Activated CD8-positive, alpha-beta memory T cell treated with anti-CD3 and anti-CD28 coated beads for 36 hours (primary cell): ENCODE data around the gene VPS52. TPM values are rescaled to one million over a fixed set of nuclear protein-coding genes. Genes with fewer than 3 reads are reported as not detected.
"Not testable (repeated sequence)": the region's sequence is repeated elsewhere in the genome, so short reads cannot be mapped to it uniquely, and the experiment has no call there.

ENCODE experiments used
- CTCF ChIA-PET: fragments of 350-600 bp; sonication (Branson Sonifier 250); formaldehyde crosslinking; loops from one replicate; lab custom pipeline; 2021; ENCODE audit warnings: antibody characterized with exemption; lab: Charles Lee
- POLR2A ChIA-PET: fragments of 350-600 bp; sonication (Branson Sonifier 250); formaldehyde crosslinking; loops from one replicate; lab custom pipeline; 2021; ENCODE audit warnings: antibody characterized with exemption; lab: Charles Lee
- total RNA-seq, 2 experiments: library from RNA; stranded (reverse); gene quantifications; one replicate each; pipeline ENCODE4 v1.2.3, GENCODE V29; 2021

Gene VPS52
- total RNA-seq, 2 experiments from 2014 or later = 45.3 to 48.0 TPM

- ChIA-PET POLR2A (interaction anchor here (0.7 to 3.6 kb wide), 9 partner anchors 23 to 277 kb away, joined by 3 to 33 read pairs (median 6); partner anchors contain the start of genes B3GALT4, RING1, RPS18 and VPS52), CTCF (interaction anchor here (0.5 to 3.0 kb wide), 28 partner anchors 13 to 1702 kb away, joined by 3 to 21 read pairs (median 4); partner anchors contain the start of genes ATP6V1G2, HLA-DOA, HLA-DPB1 and HSD17B8)
Observed at GRCh38 chr6:33248643-33248931, 23.1 kb downstream of the VPS52 start.

- ChIA-PET POLR2A (interaction anchor here (0.7 to 3.6 kb wide), 9 partner anchors 23 to 276 kb away, joined by 3 to 33 read pairs (median 6); partner anchors contain the start of genes B3GALT4, RING1, RPS18 and VPS52), CTCF (interaction anchor here (0.5 to 3.0 kb wide), 30 partner anchors 13 to 1701 kb away, joined by 3 to 21 read pairs (median 4); partner anchors contain the start of genes ATP6V1G2, HLA-DOA, HLA-DPB1 and HSD17B8)
Observed at GRCh38 chr6:33247977-33248642, 23.6 kb downstream of the VPS52 start.

GRCh38 chr6:33243476-33243875 lies 28.2 kb downstream of the VPS52 start:
- CTCF ChIA-PET = interaction anchor here (0.7 to 1.5 kb wide), 5 partner anchors 46 to 170 kb away, joined by 3 to 6 read pairs (median 3); partner anchors contain the start of gene HLA-DPA1
- POLR2A ChIA-PET = interaction anchor here (0.7 kb wide), 1 partner anchor 39 kb away, joined by 4 read pairs; the partner anchor contains the start of gene HSD17B8

- POLR2A ChIA-PET = no interaction called here
- CTCF ChIA-PET = no interaction called here
Observed at GRCh38 chr6:33241968-33242367, 29.7 kb downstream of the VPS52 start.

- POLR2A ChIA-PET = no interaction called here
- CTCF ChIA-PET = interaction anchor here (0.6 to 0.7 kb wide), 2 partner anchors 8 to 86 kb away, joined by 3 to 4 read pairs; no protein-coding TSS in a partner anchor
Observed at GRCh38 chr6:33237741-33238140, 33.9 kb downstream of the VPS52 start.

- ChIA-PET POLR2A (interaction anchor here (0.5 kb wide), 1 partner anchor 18 kb away, joined by 5 read pairs; no protein-coding TSS in a partner anchor), CTCF (no interaction called here)
Observed at GRCh38 chr6:33236852-33237251, 34.8 kb downstream of the VPS52 start.

- POLR2A ChIA-PET = interaction anchor here (0.5 to 0.6 kb wide), 2 partner anchors 17 to 41 kb away, joined by 3 to 5 read pairs; partner anchors contain the start of gene B3GALT4
- CTCF ChIA-PET = interaction anchor here (0.7 kb wide), 1 partner anchor 342 kb away, joined by 3 read pairs; no protein-coding TSS in a partner anchor
Observed at GRCh38 chr6:33236328-33236727, 35.3 kb downstream of the VPS52 start.

- CTCF ChIA-PET = no interaction called here
- POLR2A ChIA-PET = no interaction called here
Observed at GRCh38 chr6:33235221-33235634, 36.4 kb downstream of the VPS52 start.

GRCh38 chr6:33226503-33227120 lies 45.1 kb downstream of the VPS52 start:
- CTCF ChIA-PET = interaction anchor here (1.0 kb wide), 1 partner anchor 100 kb away, joined by 3 read pairs; no protein-coding TSS in a partner anchor
- POLR2A ChIA-PET = not testable (repeated sequence)

GRCh38 chr6:33217681-33218080 lies 54.0 kb downstream of the VPS52 start:
- ChIA-PET POLR2A (no interaction called here), CTCF (no interaction called here)

- CTCF ChIA-PET = no interaction called here
- POLR2A ChIA-PET = no interaction called here
Observed at GRCh38 chr6:33217246-33217645, 54.4 kb downstream of the VPS52 start.

GRCh38 chr6:33216117-33216649 lies 55.5 kb downstream of the VPS52 start:
- ChIA-PET CTCF (no interaction called here), POLR2A (no interaction called here)

- POLR2A ChIA-PET = no interaction called here
- CTCF ChIA-PET = interaction anchor here (1.2 kb wide), 1 partner anchor 33 kb away, joined by 3 read pairs; no protein-coding TSS in a partner anchor
Observed at GRCh38 chr6:33215271-33216116, 56.2 kb downstream of the VPS52 start.

- ChIA-PET POLR2A (no interaction called here), CTCF (interaction anchor here (0.6 kb wide), 1 partner anchor 120 kb away, joined by 3 read pairs; no protein-coding TSS in a partner anchor)
Observed at GRCh38 chr6:33213989-33214335, 57.7 kb downstream of the VPS52 start.

GRCh38 chr6:33213166-33213988 lies 58.3 kb downstream of the VPS52 start:
- ChIA-PET CTCF (interaction anchor here (0.6 to 1.2 kb wide), 2 partner anchors 16 to 120 kb away, joined by 3 to 4 read pairs; no protein-coding TSS in a partner anchor), POLR2A (no interaction called here)

- CTCF ChIA-PET = interaction anchor here (1.2 kb wide), 1 partner anchor 15 kb away, joined by 4 read pairs; no protein-coding TSS in a partner anchor
- POLR2A ChIA-PET = no interaction called here
Observed at GRCh38 chr6:33212857-33213165, 58.9 kb downstream of the VPS52 start.

GRCh38 chr6:33211666-33212422 lies 59.8 kb downstream of the VPS52 start:
- CTCF ChIA-PET = interaction anchor here (1.1 kb wide), 1 partner anchor 21 kb away, joined by 3 read pairs; no protein-coding TSS in a partner anchor
- POLR2A ChIA-PET = no interaction called here
